Gastroesophageal sphincter (tissue), 4 donors: ENCODE data around the gene BRINP3. TPM values are rescaled to one million over a fixed set of nuclear protein-coding genes. Genes with fewer than 3 reads are reported as not detected.

Experiments
- ATAC-seq: fragments of 150-250 bp; one replicate; pipeline ENCODE4 v1.9.1; 2016; ENCODE audit warnings: mild to moderate bottlenecking, moderate library complexity
- H3K27ac ChIP-seq, 4 donors: fragments of 200-600 bp; sonication (generic) in 3 of 4; 1 replicate in 3 of 4; 2 replicates in 1 of 4; pipeline ENCODE4 v1.5.1; 2016 to 2019
- H3K27me3 ChIP-seq: fragments of 200-600 bp; sonication (generic); one replicate; pipeline ENCODE4 v1.5.1; 2019
- H3K36me3 ChIP-seq, 2 donors: fragments of 200-600 bp; sonication (generic); one replicate each; pipeline ENCODE4 v1.5.1; 2019; ENCODE audit warnings: control low read depth in 1 of 2
- H3K4me1 ChIP-seq, 3 donors: fragments of 200-600 bp; sonication (generic); 1 replicate in 2 of 3; 2 replicates in 1 of 3; pipeline ENCODE4 v1.5.1; 2016 to 2019; ENCODE audit warnings: control low read depth in 2 of 3
- H3K4me3 ChIP-seq, 2 donors: fragments of 200-600 bp; sonication (generic); one replicate each; pipeline ENCODE4 v1.5.1; 2019; ENCODE audit warnings: mild to moderate bottlenecking in 1 of 2, moderate library complexity in 1 of 2
- H3K9me3 ChIP-seq, 3 donors: fragments of 200-600 bp; sonication (generic); one replicate each; pipeline ENCODE4 v1.5.1; 2017 to 2019; ENCODE audit warnings: control low read depth in 2 of 3
- CTCF ChIP-seq, 4 experiments: fragments of 200-600 bp in 2 of 4; fragments of 450-650 bp in 2 of 4; sonication (generic) in 1 of 4; IDR thresholded peaks; one replicate each; pipeline ENCODE4 v1.5.1; 2017 to 2019; ENCODE audit warnings: antibody characterized with exemption in 4 of 4, mild to moderate bottlenecking in 2 of 4, moderate library complexity in 2 of 4
- EP300 ChIP-seq: sonication (generic); formaldehyde crosslinking; IDR thresholded peaks from one replicate; pipeline ENCODE4 v1.6.1; 2017; ENCODE audit warnings: antibody characterized with exemption, mild to moderate bottlenecking
- POLR2A ChIP-seq, 2 donors: fragments of 450-650 bp; IDR thresholded peaks; one replicate each; pipeline ENCODE4 v1.6.1; 2017; ENCODE audit warnings: antibody characterized with exemption in 2 of 2, mild to moderate bottlenecking in 2 of 2, moderate library complexity in 1 of 2
- POLR2AphosphoS5 ChIP-seq: sonication (generic); formaldehyde crosslinking; IDR thresholded peaks from one replicate; pipeline ENCODE4 v1.6.1; 2017; ENCODE audit warnings: antibody characterized with exemption
- WGBS, 2 donors: methylation state at CpG; one replicate each; pipeline ENCODE4 v1.1.5; 2018; ENCODE audit warnings: low coverage in 1 of 2; 5-methylcytosine and 5-hydroxymethylcytosine counted together
- total RNA-seq, 4 donors: library from RNA; depleted of rRNA; stranded (reverse); fragments of >200 nt; gene quantifications; one replicate each; pipeline ENCODE4 v1.1.0, GENCODE V29; 2016

BRINP3 gene
- total RNA-seq, 4 donors from 2014 or later: 6.7 to 24.7 (median 12.0) TPM

GRCh38 chr1:190154744-190155143, 322.9 kb downstream of the BRINP3 start:
- TF ChIP-seq CTCF (IDR thresholded peaks at IDR 0.05): no peak
- no peak for TF ChIP-seq EP300
- no peak for TF ChIP-seq POLR2AphosphoS5
- TF ChIP-seq POLR2A (IDR thresholded peaks at IDR 0.05): no peak
- WGBS, 2 donors: 71 to 75% methylated on average over 1 to 2 of the region's 2 CpGs
- ATAC-seq: no peak

GRCh38 chr1:190147616-190148015, 330.0 kb downstream of the BRINP3 start:
- ATAC-seq: no peak

More at GRCh38 chr1:190154744-190155143, 322.9 kb downstream of the BRINP3 start:
- Histone ChIP-seq H3K36me3 (no peaks in the 10 kb centered on the region), H3K9me3 (no peaks in the 10 kb centered on the region), H3K4me3 (no peak overlapping the region), H3K4me1 (no peaks in the 10 kb centered on the region), H3K27ac (no peak overlapping the region), H3K27me3 (no peaks in the 10 kb centered on the region)

GRCh38 chr1:190144650-190145049, 333.0 kb downstream of the BRINP3 start:
- H3K4me1 ChIP-seq: no peaks in the 10 kb centered on the region
- no peaks in the 10 kb centered on the region for H3K36me3 ChIP-seq
- H3K27me3 ChIP-seq: no peaks in the 10 kb centered on the region
- no peak overlapping the region for H3K27ac ChIP-seq
- no peak for ATAC-seq
- no peak for TF ChIP-seq EP300
- TF ChIP-seq POLR2A (IDR thresholded peaks at IDR 0.05): no peak
- H3K9me3 ChIP-seq: no peaks in the 10 kb centered on the region
- H3K4me3 ChIP-seq: no peak overlapping the region
- WGBS, 2 donors: 58 to 100% methylated on average over 1 to 2 of the region's 2 CpGs

More at GRCh38 chr1:190147616-190148015, 330.0 kb downstream of the BRINP3 start:
- H3K9me3 ChIP-seq: no peaks in the 10 kb centered on the region
- H3K27ac ChIP-seq: no peak overlapping the region
- no peak for TF ChIP-seq POLR2AphosphoS5
- TF ChIP-seq CTCF (IDR thresholded peaks at IDR 0.05): no peak
- TF ChIP-seq EP300: no peak
- no peak for TF ChIP-seq POLR2A (IDR thresholded peaks at IDR 0.05)
- H3K27me3 ChIP-seq: no peaks in the 10 kb centered on the region
- 69 to 86% methylated on average over 1 to 2 of the region's 2 CpGs for WGBS, 2 donors
- no peaks in the 10 kb centered on the region for H3K36me3 ChIP-seq
- no peak overlapping the region for H3K4me3 ChIP-seq
- H3K4me1 ChIP-seq: no peaks in the 10 kb centered on the region

GRCh38 chr1:190140644-190141043, 337.0 kb downstream of the BRINP3 start:
- H3K27me3 ChIP-seq: no peaks in the 10 kb centered on the region
- H3K27ac ChIP-seq: no peak overlapping the region
- TF ChIP-seq POLR2A (IDR thresholded peaks at IDR 0.05): no peak
- no peak for TF ChIP-seq POLR2AphosphoS5
- TF ChIP-seq CTCF (IDR thresholded peaks at IDR 0.05): no peak
- no peak for TF ChIP-seq EP300
- H3K36me3 ChIP-seq: no peaks in the 10 kb centered on the region
- no peaks in the 10 kb centered on the region for H3K9me3 ChIP-seq
- 30 to 87% methylated on average over 1 of the region's 1 CpG for WGBS, 2 donors
- ATAC-seq: no peak
- H3K4me3 ChIP-seq: no peak overlapping the region
- H3K4me1 ChIP-seq: no peaks in the 10 kb centered on the region

- TF ChIP-seq POLR2A (IDR thresholded peaks at IDR 0.05) (no peak), EP300 (no peak), CTCF (IDR thresholded peaks at IDR 0.05) (no peak), POLR2AphosphoS5 (no peak)
- no peak overlapping the region for H3K27ac ChIP-seq
- H3K9me3 ChIP-seq: no peaks in the 10 kb centered on the region
- ATAC-seq: no peak
- H3K4me1 ChIP-seq: no peaks in the 10 kb centered on the region
- WGBS, 2 donors: 83 to 100% methylated on average over 1 of the region's 1 CpG
- no peak overlapping the region for H3K4me3 ChIP-seq
- no peaks in the 10 kb centered on the region for H3K36me3 ChIP-seq
- no peaks in the 10 kb centered on the region for H3K27me3 ChIP-seq
Measured at GRCh38 chr1:190138702-190139101, 339.0 kb downstream of the BRINP3 start.
